ENCODE measurements around the gene RIMS4. TPM values are rescaled to one million over a fixed set of nuclear protein-coding genes. Genes with fewer than 3 reads are reported as not detected.

The RIMS4 gene
- total RNA-seq, 1 donor = 0.36 TPM

DNA sequence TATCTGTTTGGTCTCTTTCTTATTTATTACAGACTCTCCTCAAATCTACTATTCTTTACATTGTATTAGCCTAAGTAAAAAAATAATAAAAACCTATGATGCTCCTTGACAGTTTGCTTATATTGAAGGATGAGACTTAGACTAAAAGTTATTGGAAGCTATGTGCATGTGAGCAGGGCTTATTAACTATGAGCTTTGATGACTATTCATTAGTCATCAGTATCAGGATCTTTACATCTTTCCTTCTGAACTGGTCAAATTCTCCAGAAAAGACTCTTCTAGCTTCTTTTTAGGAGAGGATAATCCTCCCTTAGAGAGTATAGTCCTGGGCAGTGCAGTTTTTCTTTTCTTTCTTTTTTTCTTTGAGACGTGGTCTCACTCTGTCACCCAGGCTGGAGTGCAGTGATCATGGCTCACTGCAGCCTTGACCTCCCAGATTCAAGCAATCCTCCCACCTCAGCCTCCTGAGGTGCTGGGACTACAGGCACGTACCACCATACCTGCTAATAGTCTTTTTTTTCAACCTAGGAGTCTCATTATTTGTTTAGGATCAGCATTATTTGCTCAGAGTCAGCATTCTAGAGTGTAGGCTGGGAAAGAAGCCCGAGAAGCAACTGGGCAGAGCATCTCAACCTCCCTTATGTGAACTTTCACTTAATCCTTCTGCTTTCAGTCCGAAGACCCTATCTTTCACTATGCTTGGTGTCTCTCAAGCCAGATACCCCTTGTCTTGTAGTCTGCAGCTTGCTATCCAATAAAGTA lies 38.1 kb upstream of the RIMS4 start:
- DNase-seq (ENCODE audit: insufficient read length, low spot score, missing footprints) = peak; percentile 64
- no peaks in the 10 kb centered on the region for H3K4me1 ChIP-seq (ENCODE audit: insufficient read depth, low read length)
- H3K9me3 ChIP-seq (ENCODE audit: low read depth, low read length) = no peaks in the 10 kb centered on the region
- H2AFZ ChIP-seq (ENCODE audit: low read length) = no peak overlapping the region
- H3K4me3 ChIP-seq (ENCODE audit: insufficient read depth, low read length) = no peak overlapping the region
- no peaks in the 10 kb centered on the region for H3K79me2 ChIP-seq (ENCODE audit: insufficient read depth, low read length)
- no peaks in the 10 kb centered on the region for H4K20me1 ChIP-seq (ENCODE audit: insufficient read depth, low read length)
- no peaks in the 10 kb centered on the region for H3K36me3 ChIP-seq (ENCODE audit: insufficient read depth, low read length)
- no peak overlapping the region for H3K27ac ChIP-seq (ENCODE audit: low read depth, low read length)
- TF ChIP-seq, protein P1, sequence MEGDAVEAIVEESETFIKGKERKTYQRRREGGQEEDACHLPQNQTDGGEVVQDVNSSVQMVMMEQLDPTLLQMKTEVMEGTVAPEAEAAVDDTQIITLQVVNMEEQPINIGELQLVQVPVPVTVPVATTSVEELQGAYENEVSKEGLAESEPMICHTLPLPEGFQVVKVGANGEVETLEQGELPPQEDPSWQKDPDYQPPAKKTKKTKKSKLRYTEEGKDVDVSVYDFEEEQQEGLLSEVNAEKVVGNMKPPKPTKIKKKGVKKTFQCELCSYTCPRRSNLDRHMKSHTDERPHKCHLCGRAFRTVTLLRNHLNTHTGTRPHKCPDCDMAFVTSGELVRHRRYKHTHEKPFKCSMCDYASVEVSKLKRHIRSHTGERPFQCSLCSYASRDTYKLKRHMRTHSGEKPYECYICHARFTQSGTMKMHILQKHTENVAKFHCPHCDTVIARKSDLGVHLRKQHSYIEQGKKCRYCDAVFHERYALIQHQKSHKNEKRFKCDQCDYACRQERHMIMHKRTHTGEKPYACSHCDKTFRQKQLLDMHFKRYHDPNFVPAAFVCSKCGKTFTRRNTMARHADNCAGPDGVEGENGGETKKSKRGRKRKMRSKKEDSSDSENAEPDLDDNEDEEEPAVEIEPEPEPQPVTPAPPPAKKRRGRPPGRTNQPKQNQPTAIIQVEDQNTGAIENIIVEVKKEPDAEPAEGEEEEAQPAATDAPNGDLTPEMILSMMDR (IDR thresholded peaks at IDR 0.05; ENCODE audit: extremely low read depth, low read depth, low read length) = no peak
- H3K4me2 ChIP-seq (ENCODE audit: insufficient read depth, low read length) = no peak overlapping the region
- H3K27me3 ChIP-seq (ENCODE audit: insufficient read depth, low read length) = peaks cover 17% of the 10 kb centered on the region

DNA sequence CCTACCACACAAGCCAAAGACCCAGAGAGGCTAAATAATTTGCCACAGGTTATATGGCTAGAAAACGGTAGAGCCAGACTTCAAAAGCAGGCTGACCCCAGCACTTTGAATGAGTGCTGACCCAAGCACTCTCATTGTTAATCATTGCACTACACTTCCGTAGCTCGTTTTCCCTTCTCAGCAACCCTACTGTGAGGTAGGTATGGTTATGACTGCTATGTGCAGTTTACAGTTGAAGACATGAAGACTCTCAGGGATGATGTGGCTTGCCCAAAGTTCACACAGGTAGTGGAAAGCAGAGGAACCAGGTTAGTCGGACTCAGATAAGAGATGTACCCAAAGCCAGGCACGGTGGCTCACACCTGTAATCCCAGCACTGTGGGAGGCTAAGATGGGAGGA lies 33.5 kb upstream of the RIMS4 start:
- no peak overlapping the region for H3K4me2 ChIP-seq (ENCODE audit: insufficient read depth, low read length)
- H3K79me2 ChIP-seq (ENCODE audit: insufficient read depth, low read length) = no peaks in the 10 kb centered on the region
- H3K27me3 ChIP-seq (ENCODE audit: insufficient read depth, low read length) = peaks cover 14% of the 10 kb centered on the region
- H2AFZ ChIP-seq (ENCODE audit: low read length) = no peak overlapping the region
- no peak for DNase-seq (ENCODE audit: insufficient read length, low spot score, missing footprints)
- no peaks in the 10 kb centered on the region for H3K9me3 ChIP-seq (ENCODE audit: low read depth, low read length)
- H3K4me1 ChIP-seq (ENCODE audit: insufficient read depth, low read length) = no peaks in the 10 kb centered on the region
- H3K4me3 ChIP-seq (ENCODE audit: insufficient read depth, low read length) = no peak overlapping the region
- H3K27ac ChIP-seq (ENCODE audit: low read depth, low read length) = no peak overlapping the region
- no peaks in the 10 kb centered on the region for H3K36me3 ChIP-seq (ENCODE audit: insufficient read depth, low read length)
- TF ChIP-seq, protein P1 (IDR thresholded peaks at IDR 0.05; ENCODE audit: extremely low read depth, low read depth, low read length) = no peak
- H4K20me1 ChIP-seq (ENCODE audit: insufficient read depth, low read length) = no peaks in the 10 kb centered on the region

DNA sequence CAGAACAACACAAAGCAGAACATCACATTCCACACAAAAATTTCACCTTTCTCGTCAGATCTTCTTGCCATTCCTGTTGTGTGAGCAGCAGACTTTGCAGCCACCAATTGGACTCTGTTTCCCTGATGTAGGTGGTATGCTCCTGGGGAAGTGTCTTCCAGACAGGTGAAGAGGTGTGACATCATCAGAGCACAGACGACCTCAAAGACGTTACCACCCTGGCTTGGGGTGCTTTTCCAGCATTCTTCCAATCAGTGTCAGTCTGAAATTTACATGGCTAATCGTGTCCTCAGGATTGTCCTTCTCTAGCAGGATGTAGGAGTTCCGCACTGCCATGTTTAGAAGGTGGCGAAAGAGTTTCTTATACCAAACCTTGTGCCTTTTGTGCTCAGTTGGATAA lies 31.6 kb upstream of the RIMS4 start:
- Histone ChIP-seq H3K4me3 (ENCODE audit: insufficient read depth, low read length) (no peak overlapping the region), H3K79me2 (ENCODE audit: insufficient read depth, low read length) (no peaks in the 10 kb centered on the region), H3K4me1 (ENCODE audit: insufficient read depth, low read length) (no peaks in the 10 kb centered on the region), H3K4me2 (ENCODE audit: insufficient read depth, low read length) (no peak overlapping the region), H4K20me1 (ENCODE audit: insufficient read depth, low read length) (no peaks in the 10 kb centered on the region), H3K36me3 (ENCODE audit: insufficient read depth, low read length) (no peaks in the 10 kb centered on the region), H3K9me3 (ENCODE audit: low read depth, low read length) (no peaks in the 10 kb centered on the region), H3K27ac (ENCODE audit: low read depth, low read length) (no peak overlapping the region), H3K27me3 (ENCODE audit: insufficient read depth, low read length) (peaks cover 33% of the 10 kb centered on the region), H2AFZ (ENCODE audit: low read length) (no peak overlapping the region)
- no peak for DNase-seq (ENCODE audit: insufficient read length, low spot score, missing footprints)
- TF ChIP-seq, protein P1 (IDR thresholded peaks at IDR 0.05; ENCODE audit: extremely low read depth, low read depth, low read length) = no peak

DNA sequence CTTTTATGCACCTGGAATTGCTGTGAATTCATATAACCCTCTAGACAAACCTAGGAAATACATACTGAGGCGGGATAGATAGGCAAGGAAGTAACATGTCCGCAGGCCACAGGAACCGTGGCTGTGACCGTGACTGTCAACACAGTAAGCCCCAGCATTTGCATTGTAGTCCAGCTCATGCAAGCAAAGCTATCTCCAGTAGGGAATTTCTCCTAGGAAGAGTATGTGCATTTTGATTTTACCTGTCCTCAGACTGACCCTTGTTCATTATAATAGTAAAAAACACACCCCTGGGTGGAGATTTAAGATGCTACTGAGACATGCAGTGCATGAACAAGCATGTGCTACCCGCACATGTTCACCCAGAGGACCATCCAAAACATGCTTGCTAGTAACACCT lies 30.5 kb upstream of the RIMS4 start:
- no peaks in the 10 kb centered on the region for H3K79me2 ChIP-seq (ENCODE audit: insufficient read depth, low read length)
- no peaks in the 10 kb centered on the region for H3K9me3 ChIP-seq (ENCODE audit: low read depth, low read length)
- H3K36me3 ChIP-seq (ENCODE audit: insufficient read depth, low read length) = no peaks in the 10 kb centered on the region
- H3K4me3 ChIP-seq (ENCODE audit: insufficient read depth, low read length) = no peak overlapping the region
- H2AFZ ChIP-seq (ENCODE audit: low read length) = no peak overlapping the region
- H3K27ac ChIP-seq (ENCODE audit: low read depth, low read length) = no peak overlapping the region
- H3K27me3 ChIP-seq (ENCODE audit: insufficient read depth, low read length) = peaks cover 43% of the 10 kb centered on the region
- no peaks in the 10 kb centered on the region for H4K20me1 ChIP-seq (ENCODE audit: insufficient read depth, low read length)
- DNase-seq (ENCODE audit: insufficient read length, low spot score, missing footprints) = no peak
- H3K4me2 ChIP-seq (ENCODE audit: insufficient read depth, low read length) = no peak overlapping the region
- H3K4me1 ChIP-seq (ENCODE audit: insufficient read depth, low read length) = no peaks in the 10 kb centered on the region
- TF ChIP-seq, protein P1 (IDR thresholded peaks at IDR 0.05; ENCODE audit: extremely low read depth, low read depth, low read length) = no peak

Data from osteoblast (primary cell).